NT2/D1 (cell line): ENCODE measurements around the gene SYT2.

Source experiments
- DNase-seq: peaks from one replicate; pipeline ENCODE4 v3.0.0-alpha.2; 2011; ENCODE audit warnings: low read depth, low spot score
- H3K27me3 ChIP-seq: 2 replicates; pipeline ENCODE4 v1.6.0; 2011; ENCODE audit warnings: mild to moderate bottlenecking; ENCODE audit not compliant: insufficient read length, insufficient read depth
- H3K36me3 ChIP-seq: 2 replicates; pipeline ENCODE4 v1.6.1; 2011; ENCODE audit warnings: mild to moderate bottlenecking, low read length, mixed read lengths; ENCODE audit not compliant: insufficient read depth, insufficient read length
- H3K4me1 ChIP-seq: 2 replicates; pipeline ENCODE4 v1.5.1; 2011; ENCODE audit not compliant: insufficient read depth, insufficient read length
- H3K4me3 ChIP-seq: 2 replicates; pipeline ENCODE4 v1.5.1; 2011; ENCODE audit warnings: low read depth; ENCODE audit not compliant: insufficient read length
- H3K9ac ChIP-seq: 2 replicates; pipeline ENCODE4 v1.6.0; 2011; ENCODE audit warnings: low read depth; ENCODE audit not compliant: insufficient read length
- H3K9me3 ChIP-seq: 2 replicates; pipeline ENCODE4 v1.5.1; 2011; ENCODE audit warnings: mild to moderate bottlenecking, low read length; ENCODE audit not compliant: insufficient read depth
- SUZ12 ChIP-seq: IDR thresholded peaks from 2 replicates; pipeline ENCODE4 v1.6.1; 2011; ENCODE audit not compliant: insufficient read length, insufficient read depth; ENCODE audit errors: extremely low read depth
- YY1 ChIP-seq: IDR thresholded peaks from 2 replicates; pipeline ENCODE4 v1.6.1; 2011; ENCODE audit not compliant: insufficient read length, insufficient read depth
- ZNF274 ChIP-seq: IDR thresholded peaks from 2 replicates; pipeline ENCODE4 v1.6.1; 2011; ENCODE audit warnings: mild to moderate bottlenecking, low read depth, low read length

Gene SYT2

DNA sequence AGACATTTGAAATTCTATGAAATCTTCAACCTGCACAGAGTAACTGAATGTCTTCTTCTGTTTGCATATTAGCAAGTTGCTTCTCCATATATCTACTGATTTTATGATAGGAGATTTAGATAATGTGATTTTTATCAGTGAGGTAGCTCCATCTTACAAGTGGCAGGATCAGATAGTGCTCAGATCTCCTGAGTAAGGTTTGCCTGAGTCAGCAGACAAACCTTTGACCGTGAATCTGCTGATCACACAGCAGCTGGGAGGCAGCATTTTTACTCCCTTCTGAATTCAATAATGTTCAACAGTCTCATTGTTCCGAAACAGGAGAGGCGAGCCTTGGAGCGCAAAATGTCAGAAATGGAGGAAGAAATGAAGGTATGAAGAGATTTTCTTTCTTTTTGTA, 141.4 kb downstream of the SYT2 start:
- TF ChIP-seq SUZ12 (no peak), YY1 (no peak), ZNF274 (no peak)
- H3K4me3 ChIP-seq: no peak overlapping the region
- no peak overlapping the region for H3K9ac ChIP-seq
- no peak for DNase-seq
- no peaks in the 10 kb centered on the region for H3K9me3 ChIP-seq
- H3K27me3 ChIP-seq: no peaks in the 10 kb centered on the region
- peaks cover 12% of the 10 kb centered on the region for H3K36me3 ChIP-seq
- H3K4me1 ChIP-seq: peaks cover 1% of the 10 kb centered on the region

DNA sequence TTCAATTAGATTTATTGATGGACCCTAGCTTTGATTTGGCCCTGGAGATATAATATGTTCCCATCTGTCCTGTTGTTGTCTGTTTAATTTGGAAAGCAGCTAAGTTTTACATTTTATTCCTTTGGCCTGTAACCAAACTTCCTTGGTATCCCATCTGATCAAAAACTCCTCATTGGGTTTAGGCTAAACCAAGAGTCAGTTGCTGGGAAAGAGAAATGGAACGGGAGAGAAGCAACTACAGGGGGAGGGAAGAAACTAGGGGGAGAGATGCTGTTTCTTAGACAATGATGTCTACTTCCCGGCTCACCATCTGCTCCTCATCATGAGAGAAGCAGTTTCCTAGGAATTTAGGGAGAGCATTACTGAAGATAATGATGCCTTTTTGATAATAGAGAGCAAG, 141.8 kb downstream of the SYT2 start:
- Histone ChIP-seq H3K36me3 (peaks cover 12% of the 10 kb centered on the region), H3K4me1 (peaks cover 1% of the 10 kb centered on the region), H3K9me3 (no peaks in the 10 kb centered on the region), H3K4me3 (no peak overlapping the region), H3K9ac (no peak overlapping the region), H3K27me3 (no peaks in the 10 kb centered on the region)
- DNase-seq: no peak
- no peak for TF ChIP-seq SUZ12
- no peak for TF ChIP-seq ZNF274
- TF ChIP-seq YY1: no peak

DNA sequence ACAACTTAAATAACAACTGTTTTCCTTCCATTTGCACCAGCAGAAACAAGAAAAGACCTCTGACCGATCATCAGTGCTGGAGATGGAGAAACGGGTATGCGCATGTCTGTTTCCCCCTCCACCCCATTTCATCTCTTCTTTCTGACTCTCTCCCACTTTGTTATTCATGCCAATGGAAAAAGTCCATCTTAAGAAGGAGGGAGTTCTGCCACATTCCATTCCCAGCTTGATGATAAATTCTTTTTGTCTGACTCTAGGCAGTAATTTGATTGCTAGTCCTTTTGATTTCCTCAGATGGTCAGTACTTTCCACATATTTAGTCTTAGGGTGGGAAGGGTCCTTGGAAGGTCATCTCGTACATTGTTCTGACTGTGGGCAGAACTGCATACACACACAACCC, 142.5 kb downstream of the SYT2 start:
- H3K4me1 ChIP-seq: peaks cover 1% of the 10 kb centered on the region
- peak; percentile 89 for DNase-seq
- peaks cover 10% of the 10 kb centered on the region for H3K36me3 ChIP-seq
- H3K9ac ChIP-seq: no peak overlapping the region
- no peak overlapping the region for H3K4me3 ChIP-seq
- no peaks in the 10 kb centered on the region for H3K27me3 ChIP-seq
- no peaks in the 10 kb centered on the region for H3K9me3 ChIP-seq
- no peak for TF ChIP-seq SUZ12
- no peak for TF ChIP-seq YY1
- TF ChIP-seq ZNF274: no peak

DNA sequence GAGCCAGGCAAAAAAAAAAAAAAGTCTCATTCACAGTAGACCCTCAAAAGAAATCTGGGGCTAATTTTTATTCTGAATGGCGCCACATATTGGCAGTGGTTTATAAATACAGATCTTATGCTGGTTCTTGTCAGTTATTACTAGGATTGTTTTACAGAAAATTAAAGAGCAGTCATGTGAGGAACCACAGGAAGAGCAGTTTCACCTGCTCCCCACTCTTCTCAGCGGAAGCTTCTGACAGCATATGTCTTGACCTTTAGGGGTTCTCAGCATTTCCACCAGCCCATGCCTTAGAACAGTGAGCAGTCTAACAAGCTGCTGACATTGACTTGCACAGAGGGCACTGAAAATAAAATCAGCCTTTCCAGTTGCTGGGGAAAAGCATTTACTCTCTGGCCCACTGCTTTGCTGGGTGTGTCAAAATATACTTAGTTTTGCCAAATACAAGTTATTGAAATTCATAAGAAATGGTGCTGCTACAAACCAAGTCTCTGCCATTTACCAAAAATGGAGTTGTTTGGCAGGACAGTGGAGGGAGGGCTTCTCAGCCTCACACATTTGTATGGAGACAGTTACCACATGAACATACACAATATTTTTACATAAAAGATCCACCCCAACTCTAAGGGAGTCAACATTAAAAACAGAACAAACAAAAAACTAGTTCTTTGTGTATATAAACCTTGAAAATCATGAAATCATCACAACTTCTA, 144.2 kb downstream of the SYT2 start:
- Histone ChIP-seq H3K36me3 (peaks cover 6% of the 10 kb centered on the region), H3K9ac (no peak overlapping the region), H3K27me3 (no peaks in the 10 kb centered on the region), H3K4me3 (no peak overlapping the region), H3K9me3 (no peaks in the 10 kb centered on the region), H3K4me1 (peaks cover 1% of the 10 kb centered on the region)
- TF ChIP-seq SUZ12: no peak
- no peak for TF ChIP-seq YY1
- TF ChIP-seq ZNF274: no peak
- no peak for DNase-seq

DNA sequence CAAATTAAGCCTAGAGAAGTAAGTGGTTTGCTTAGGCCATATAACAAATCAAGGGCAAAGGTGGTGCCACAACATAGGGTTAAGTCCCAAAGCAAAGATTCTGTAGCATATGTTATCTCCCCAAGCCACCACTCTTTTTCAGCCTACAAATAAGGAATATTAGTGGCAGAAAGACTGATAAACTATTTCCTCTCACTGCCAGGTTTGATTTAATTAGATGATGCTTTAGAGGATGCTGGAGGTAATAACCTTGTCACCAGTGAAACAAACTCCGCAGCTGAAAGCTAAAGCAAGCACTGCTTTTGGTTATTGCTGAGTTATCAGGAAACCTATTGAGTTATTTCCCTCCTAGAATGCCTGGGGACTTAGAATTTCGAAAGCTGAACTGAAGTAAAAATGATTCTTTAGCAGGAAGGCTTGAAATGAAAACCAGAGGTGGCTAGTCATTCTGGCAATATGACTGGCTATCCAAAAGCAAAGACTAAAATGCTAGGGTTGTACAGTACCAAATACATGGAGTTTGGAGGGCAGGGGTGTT, 145.2 kb downstream of the SYT2 start:
- DNase-seq: no peak
- H3K27me3 ChIP-seq: no peaks in the 10 kb centered on the region
- no peaks in the 10 kb centered on the region for H3K9me3 ChIP-seq
- no peak overlapping the region for H3K9ac ChIP-seq
- H3K36me3 ChIP-seq: peaks cover 6% of the 10 kb centered on the region
- TF ChIP-seq SUZ12 (no peak), ZNF274 (no peak), YY1 (no peak)
- H3K4me3 ChIP-seq: no peak overlapping the region
- peaks cover 1% of the 10 kb centered on the region for H3K4me1 ChIP-seq

DNA sequence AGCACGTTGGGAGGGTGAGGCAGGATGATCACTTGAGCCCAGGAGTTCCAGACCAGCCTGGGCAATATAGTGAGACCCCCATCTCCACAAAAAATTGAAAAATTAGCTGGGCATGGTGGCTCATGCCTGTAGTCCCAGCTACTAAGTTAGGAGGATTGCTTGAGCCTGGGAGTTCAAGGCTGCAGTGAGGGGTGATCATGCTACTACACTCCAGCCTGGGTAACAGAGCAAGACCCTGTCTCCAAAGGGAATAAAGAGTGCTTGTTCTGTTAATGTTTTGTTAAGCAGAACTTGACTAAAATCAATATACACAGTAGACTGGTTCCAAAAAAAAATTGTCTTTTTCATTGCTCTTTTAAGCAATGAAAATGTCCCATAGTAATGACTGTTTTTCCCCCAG, 146.4 kb downstream of the SYT2 start:
- peaks cover 1% of the 10 kb centered on the region for H3K4me1 ChIP-seq
- no peaks in the 10 kb centered on the region for H3K36me3 ChIP-seq
- no peak for TF ChIP-seq SUZ12
- no peak overlapping the region for H3K9ac ChIP-seq
- no peaks in the 10 kb centered on the region for H3K9me3 ChIP-seq
- H3K27me3 ChIP-seq: no peaks in the 10 kb centered on the region
- DNase-seq: no peak
- no peak overlapping the region for H3K4me3 ChIP-seq

DNA sequence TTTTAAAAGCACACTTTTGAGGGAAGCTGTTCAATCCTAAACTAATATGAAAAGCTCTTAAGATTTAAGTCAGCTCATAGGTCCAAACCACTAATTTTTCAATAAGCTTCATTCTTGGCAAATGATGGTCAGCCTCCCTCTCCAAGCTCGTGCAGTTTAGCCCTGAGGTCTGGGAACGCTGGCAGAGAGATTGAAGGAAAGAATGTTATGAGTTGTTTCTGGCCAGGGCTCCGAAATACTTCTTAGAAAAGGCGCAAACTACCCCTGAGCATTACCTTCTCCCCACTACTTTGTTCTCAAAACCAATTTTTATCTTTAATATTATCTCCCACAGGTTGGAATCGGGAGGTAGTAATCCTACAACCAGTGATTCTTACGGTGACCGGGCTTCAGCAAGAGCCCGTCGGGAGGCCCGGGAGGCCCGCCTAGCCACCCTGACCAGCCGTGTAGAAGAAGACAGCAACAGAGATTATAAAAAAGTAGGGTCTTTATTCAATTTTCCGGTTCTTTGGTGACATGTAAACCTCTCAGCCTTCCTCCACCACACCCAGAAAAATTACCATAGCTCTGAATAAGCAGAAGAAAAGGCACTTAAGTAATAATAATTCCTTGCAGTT, 147.7 kb downstream of the SYT2 start:
- Histone ChIP-seq H3K4me3 (no peak overlapping the region), H3K4me1 (no peaks in the 10 kb centered on the region), H3K9me3 (no peaks in the 10 kb centered on the region), H3K36me3 (no peaks in the 10 kb centered on the region), H3K27me3 (no peaks in the 10 kb centered on the region), H3K9ac (no peak overlapping the region)
- no peak for TF ChIP-seq YY1
- TF ChIP-seq ZNF274: no peak
- no peak for TF ChIP-seq SUZ12
- DNase-seq: no peak
